SKM-1 treated with dmso at 0.1 percent for 144 hours (cell line): ENCODE measurements around the gene ACSS3.
"Not testable (repeated sequence)": the region's sequence is repeated elsewhere in the genome, so short reads cannot be mapped to it uniquely, and the experiment has no call there.

Experiments
- DNase-seq: peaks from one replicate; lab custom pipeline; 2025; ENCODE audit not compliant: unreplicated experiment; lab: John Stamatoyannopoulos, UW

ACSS3 gene

GRCh38 chr12:81166790-81167189 lies 88.9 kb downstream of the ACSS3 start:
- DNase-seq, result no peak

DNA sequence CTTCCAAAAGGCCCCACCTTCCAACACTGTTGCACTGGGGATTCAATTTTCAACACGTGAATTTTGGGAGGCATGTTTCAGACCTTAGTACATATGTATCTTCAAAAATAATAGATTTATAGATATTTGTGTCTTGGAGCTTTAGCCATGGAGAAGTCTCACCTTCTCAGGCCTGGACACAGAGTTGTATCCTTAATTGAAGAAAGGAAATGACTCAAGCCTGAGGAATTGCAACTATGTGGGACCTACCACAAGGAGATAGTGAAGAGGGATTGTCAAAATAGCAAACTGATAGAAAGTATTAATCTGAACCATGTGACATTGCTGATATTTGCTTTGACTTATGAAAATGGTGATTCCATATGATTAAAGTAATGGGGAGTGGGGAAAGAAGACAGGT lies 89.8 kb downstream of the ACSS3 start:
- no peak for DNase-seq

DNA sequence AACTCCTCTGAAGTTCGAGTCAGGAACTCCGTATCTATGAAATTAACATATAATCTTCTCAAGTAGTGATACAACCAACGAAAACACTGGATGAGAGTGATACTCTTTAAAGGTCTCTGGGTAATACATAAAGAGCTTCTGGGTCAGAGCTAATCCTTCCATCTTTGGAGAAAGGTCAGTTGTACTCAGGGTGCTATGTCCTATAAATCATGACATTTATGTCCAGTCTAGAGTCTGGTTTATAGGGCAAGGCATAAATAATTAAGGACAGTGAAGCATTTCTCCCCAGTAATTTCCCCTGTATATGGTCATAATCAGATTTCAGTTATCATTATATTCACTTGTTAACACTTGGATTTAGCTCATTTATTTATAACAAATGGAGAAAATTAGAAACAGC lies 90.6 kb downstream of the ACSS3 start:
- no peak for DNase-seq

GRCh38 chr12:81170072-81170471 lies 92.2 kb downstream of the ACSS3 start:
- DNase-seq, result no peak

GRCh38 chr12:81172851-81173250 lies 95.0 kb downstream of the ACSS3 start:
- no peak for DNase-seq

DNA sequence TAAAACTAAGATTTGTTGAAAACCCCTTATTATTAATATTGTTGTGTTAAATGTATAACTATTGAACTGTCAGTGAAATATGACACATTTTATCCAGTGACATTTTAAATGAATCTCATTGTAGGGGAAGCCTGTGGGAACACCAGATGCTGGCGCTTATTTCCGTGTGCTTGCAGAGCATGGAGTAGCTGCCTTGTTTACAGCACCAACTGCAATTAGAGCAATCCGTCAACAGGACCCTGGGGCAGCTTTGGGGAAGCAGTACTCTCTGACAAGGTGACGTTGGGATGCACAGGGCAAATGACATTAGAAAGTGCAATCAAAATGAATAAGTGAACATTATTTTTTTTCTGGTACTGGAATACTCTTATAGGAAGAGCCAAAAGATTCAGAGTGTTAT lies 96.8 kb downstream of the ACSS3 start:
- no peak for DNase-seq

- DNase-seq, result no peak
Measured at GRCh38 chr12:81176796-81177195, 98.9 kb downstream of the ACSS3 start.

- no peak for DNase-seq
Measured at GRCh38 chr12:81181691-81182090, 103.8 kb downstream of the ACSS3 start.

GRCh38 chr12:81187686-81188085 lies 109.8 kb downstream of the ACSS3 start:
- no peak for DNase-seq

DNA sequence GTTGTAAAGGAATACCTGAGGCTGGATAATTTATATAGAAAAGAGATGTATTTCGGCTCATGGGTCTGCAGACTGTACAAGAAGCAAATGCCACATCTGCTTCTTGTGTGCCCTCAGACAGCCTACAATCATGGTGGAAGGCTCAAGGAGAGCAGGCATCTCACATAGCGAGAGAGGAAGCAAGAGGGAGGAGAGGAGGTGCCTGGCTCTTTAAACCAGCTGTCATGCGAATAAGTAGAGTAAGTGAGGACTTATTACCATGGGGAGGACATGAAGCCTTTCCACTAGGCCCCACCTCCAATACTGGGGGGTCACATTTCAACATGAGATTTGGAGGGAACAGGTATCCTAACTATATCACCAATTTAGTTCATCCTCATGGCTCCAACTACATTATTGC lies 118.7 kb downstream of the ACSS3 start:
- no peak for DNase-seq

DNA sequence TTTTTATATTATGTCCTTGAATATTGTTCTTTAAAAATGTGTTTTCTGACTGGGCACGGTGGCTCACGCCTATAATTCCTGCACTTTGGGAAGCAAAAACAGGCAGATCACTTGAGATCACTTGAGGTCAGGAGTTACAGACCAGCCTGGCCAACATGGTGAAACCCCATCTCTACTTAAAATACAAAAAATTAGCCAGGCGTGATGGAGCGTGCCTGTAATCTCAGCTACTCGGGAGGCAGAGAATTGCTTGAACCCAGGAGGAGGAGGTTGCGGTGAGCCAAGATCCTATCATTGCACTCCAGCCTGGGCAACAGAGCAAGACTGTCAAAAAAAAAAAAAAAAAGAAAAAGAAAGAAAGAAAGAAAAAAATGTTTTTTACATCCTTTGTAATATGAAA lies 122.7 kb downstream of the ACSS3 start:
- not testable (repeated sequence) for DNase-seq

- DNase-seq, result no peak
Measured at GRCh38 chr12:81203671-81204204, 125.9 kb downstream of the ACSS3 start.

DNA sequence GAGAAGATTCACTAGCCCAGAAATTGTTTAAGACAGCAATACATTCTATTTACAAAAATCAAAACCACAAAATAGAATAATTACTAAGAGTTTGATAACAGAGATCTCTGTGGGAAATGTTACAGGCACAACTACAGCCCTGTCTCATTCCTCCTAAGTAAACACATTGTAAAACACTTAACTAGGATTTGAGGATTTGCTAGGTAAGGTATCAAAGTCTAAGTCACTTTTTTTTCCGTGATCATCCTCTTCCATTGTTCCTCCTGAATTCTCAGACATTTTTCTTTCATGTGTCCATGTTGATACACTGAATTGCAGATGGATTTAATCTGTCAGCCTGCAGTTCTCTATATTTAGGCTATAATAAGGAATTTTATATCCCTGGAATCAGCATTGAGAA lies 127.5 kb downstream of the ACSS3 start:
- no peak for DNase-seq

GRCh38 chr12:81206429-81206828 lies 128.6 kb downstream of the ACSS3 start:
- no peak for DNase-seq

- DNase-seq, result no peak
Measured at GRCh38 chr12:81207173-81207572, 129.3 kb downstream of the ACSS3 start.

DNA sequence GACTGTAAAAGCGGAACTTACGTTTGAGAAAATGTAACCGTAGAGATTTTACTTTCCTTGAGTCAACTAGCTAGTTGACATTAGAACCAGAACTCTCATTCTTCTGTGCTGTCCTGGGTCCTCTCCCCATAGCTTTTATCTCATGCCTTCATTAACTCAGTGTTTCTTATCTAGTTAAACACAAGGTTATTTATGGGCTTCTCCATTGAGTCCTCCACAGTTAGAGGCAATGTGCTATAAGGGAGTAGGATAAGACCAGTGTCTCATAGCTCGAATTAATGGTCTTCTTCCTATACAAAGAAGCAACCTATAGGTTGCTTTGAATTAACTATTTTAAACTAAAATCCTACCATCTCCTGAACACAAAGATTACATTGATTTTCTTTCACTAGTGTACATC lies 129.8 kb downstream of the ACSS3 start:
- DNase-seq, result no peak

DNA sequence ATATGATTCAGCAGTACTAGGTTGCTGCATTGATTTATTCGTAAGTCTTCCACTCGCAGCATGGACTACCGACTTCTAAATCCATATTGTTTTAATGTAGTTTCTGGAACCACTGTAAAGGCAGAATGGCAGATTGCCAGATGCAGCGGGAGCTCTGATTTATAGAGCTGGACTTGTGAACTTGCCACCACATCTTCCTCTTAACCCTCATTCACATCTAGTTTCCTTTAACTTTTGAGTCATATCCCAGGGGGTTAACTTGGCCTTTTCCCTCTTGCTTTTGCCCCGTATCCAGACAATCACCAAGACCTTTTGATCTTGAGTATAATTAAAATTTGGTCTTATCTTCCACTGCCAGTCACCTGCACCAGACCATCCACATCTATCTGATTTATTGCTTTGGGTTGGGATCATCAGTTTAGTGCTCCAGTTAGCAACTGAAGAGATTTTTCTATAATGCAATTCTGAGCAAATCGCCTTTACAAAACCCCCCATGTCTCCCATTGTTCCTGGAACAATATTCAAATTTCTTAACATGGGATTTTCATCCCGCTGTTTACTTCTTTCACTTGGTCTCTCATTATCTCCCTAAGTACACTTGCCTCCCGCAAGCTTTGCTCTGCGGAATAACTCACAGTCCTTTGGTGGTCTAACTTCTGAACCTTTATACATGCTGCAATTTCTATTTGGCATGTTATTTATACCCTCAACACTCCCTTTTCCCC lies 130.5 kb downstream of the ACSS3 start:
- DNase-seq, result no peak

- DNase-seq, result no peak
Measured at GRCh38 chr12:81209012-81209411, 131.1 kb downstream of the ACSS3 start.

DNA sequence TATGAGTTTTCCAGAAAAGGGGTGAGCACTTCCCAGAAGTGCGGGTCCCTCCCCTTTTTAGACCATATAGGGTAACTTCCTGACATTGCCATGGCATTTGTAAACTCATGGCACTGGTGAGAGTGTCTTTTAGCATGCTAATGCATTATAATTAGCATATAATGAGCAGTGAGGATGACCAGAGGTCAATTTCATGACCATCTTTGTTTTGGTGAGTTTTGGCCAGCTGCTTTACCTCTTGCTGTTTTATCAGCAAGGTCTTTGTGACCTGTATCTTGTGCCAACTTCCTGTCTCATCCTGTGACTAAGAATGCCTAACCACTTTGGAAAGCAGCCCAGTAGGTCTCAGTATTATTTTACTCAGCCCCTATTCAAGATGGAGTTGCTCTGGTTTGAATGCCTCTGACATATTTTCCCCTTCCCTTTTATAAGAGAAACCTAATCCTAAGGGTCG lies 131.9 kb downstream of the ACSS3 start:
- DNase-seq, result not testable (repeated sequence)

DNA sequence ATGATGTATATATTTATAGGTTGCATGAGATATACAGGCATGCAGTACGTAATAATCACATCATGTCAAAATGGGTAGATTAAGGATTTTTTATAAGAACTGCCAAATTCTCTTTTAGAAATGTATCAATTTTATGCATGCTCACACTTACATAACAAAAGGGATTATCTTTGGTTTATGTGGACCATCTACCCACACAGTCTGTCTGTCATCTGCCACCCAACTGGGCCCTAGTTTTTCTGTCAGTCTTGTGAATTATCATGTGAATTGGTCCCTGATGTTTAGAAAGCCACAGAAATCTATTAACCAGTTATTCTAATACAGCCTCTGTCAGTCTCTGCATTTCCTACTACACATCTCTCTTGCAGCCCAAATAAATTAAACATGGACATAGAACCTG lies 133.4 kb downstream of the ACSS3 start:
- no peak for DNase-seq

DNA sequence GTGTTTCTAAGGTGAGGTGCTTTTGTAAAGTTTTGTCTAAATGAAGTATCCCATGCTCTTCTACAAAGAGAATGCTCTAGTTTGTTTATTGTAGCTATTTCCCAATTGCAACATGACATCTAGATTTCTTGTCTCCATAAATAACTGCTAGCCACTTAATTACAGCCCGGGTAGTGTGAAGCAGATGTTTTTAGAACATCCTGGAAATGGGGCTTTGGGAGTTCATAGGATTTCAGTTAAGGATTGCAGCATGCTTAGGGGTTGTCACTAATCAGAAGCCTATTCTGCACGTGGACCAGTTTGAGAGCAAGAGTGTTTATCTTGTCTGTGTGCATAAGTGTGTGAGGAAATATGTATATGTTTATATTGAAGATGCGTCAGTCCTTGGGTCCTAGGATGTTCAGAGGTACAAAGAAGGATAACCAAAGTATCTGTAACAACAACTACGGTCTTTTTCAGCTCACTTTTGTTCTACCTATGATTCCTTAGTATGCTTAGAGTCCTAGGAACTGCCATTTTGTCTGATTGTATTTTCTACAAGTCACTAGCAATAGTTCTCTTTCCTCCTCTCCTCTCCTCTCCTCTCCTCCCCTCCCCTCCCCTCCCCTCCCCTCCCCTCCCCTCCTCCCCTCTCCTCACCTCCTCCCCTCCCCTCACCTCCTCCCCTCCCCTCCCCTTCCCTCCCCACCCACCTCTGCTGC lies 135.3 kb downstream of the ACSS3 start:
- DNase-seq, result no peak

- no peak for DNase-seq
Measured at GRCh38 chr12:81216739-81217138, 138.9 kb downstream of the ACSS3 start.
